Measurements from ENCODE around the gene TAF1C.

- TF ChIP-seq, protein P1, sequence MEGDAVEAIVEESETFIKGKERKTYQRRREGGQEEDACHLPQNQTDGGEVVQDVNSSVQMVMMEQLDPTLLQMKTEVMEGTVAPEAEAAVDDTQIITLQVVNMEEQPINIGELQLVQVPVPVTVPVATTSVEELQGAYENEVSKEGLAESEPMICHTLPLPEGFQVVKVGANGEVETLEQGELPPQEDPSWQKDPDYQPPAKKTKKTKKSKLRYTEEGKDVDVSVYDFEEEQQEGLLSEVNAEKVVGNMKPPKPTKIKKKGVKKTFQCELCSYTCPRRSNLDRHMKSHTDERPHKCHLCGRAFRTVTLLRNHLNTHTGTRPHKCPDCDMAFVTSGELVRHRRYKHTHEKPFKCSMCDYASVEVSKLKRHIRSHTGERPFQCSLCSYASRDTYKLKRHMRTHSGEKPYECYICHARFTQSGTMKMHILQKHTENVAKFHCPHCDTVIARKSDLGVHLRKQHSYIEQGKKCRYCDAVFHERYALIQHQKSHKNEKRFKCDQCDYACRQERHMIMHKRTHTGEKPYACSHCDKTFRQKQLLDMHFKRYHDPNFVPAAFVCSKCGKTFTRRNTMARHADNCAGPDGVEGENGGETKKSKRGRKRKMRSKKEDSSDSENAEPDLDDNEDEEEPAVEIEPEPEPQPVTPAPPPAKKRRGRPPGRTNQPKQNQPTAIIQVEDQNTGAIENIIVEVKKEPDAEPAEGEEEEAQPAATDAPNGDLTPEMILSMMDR (conservative IDR thresholded peaks at IDR 0.05; ENCODE audit: low read depth in 2 of 2), result no peak
- TF ChIP-seq POLR2AphosphoS5 (IDR thresholded peaks at IDR 0.05; ENCODE audit: low read depth) (no peak), JUNB (IDR thresholded peaks at IDR 0.05; ENCODE audit: unreplicated experiment) (no peak), EZH2phosphoT487 (IDR thresholded peaks at IDR 0.05; ENCODE audit: unreplicated experiment) (no peak), EZH2 (IDR thresholded peaks at IDR 0.05; ENCODE audit: low read depth, unreplicated experiment) (no peak), REST (IDR thresholded peaks at IDR 0.05; ENCODE audit: unreplicated experiment) (no peak), CREB1 (CRISPR knock-in tag; IDR thresholded peaks at IDR 0.05; ENCODE audit: low read depth) (no peak), NANOG (IDR thresholded peaks at IDR 0.05; ENCODE audit: borderline replicate concordance) (no peak), ETS1 (IDR thresholded peaks at IDR 0.05) (no peak), STAT1 (IDR thresholded peaks at IDR 0.05; ENCODE audit: unreplicated experiment) (no peak), ZNF114 (CRISPR knock-in tag; IDR thresholded peaks at IDR 0.05) (no peak), ZNF331 (CRISPR knock-in tag; IDR thresholded peaks at IDR 0.05; ENCODE audit: low read depth) (no peak)
- TF ChIP-seq, protein P2, sequence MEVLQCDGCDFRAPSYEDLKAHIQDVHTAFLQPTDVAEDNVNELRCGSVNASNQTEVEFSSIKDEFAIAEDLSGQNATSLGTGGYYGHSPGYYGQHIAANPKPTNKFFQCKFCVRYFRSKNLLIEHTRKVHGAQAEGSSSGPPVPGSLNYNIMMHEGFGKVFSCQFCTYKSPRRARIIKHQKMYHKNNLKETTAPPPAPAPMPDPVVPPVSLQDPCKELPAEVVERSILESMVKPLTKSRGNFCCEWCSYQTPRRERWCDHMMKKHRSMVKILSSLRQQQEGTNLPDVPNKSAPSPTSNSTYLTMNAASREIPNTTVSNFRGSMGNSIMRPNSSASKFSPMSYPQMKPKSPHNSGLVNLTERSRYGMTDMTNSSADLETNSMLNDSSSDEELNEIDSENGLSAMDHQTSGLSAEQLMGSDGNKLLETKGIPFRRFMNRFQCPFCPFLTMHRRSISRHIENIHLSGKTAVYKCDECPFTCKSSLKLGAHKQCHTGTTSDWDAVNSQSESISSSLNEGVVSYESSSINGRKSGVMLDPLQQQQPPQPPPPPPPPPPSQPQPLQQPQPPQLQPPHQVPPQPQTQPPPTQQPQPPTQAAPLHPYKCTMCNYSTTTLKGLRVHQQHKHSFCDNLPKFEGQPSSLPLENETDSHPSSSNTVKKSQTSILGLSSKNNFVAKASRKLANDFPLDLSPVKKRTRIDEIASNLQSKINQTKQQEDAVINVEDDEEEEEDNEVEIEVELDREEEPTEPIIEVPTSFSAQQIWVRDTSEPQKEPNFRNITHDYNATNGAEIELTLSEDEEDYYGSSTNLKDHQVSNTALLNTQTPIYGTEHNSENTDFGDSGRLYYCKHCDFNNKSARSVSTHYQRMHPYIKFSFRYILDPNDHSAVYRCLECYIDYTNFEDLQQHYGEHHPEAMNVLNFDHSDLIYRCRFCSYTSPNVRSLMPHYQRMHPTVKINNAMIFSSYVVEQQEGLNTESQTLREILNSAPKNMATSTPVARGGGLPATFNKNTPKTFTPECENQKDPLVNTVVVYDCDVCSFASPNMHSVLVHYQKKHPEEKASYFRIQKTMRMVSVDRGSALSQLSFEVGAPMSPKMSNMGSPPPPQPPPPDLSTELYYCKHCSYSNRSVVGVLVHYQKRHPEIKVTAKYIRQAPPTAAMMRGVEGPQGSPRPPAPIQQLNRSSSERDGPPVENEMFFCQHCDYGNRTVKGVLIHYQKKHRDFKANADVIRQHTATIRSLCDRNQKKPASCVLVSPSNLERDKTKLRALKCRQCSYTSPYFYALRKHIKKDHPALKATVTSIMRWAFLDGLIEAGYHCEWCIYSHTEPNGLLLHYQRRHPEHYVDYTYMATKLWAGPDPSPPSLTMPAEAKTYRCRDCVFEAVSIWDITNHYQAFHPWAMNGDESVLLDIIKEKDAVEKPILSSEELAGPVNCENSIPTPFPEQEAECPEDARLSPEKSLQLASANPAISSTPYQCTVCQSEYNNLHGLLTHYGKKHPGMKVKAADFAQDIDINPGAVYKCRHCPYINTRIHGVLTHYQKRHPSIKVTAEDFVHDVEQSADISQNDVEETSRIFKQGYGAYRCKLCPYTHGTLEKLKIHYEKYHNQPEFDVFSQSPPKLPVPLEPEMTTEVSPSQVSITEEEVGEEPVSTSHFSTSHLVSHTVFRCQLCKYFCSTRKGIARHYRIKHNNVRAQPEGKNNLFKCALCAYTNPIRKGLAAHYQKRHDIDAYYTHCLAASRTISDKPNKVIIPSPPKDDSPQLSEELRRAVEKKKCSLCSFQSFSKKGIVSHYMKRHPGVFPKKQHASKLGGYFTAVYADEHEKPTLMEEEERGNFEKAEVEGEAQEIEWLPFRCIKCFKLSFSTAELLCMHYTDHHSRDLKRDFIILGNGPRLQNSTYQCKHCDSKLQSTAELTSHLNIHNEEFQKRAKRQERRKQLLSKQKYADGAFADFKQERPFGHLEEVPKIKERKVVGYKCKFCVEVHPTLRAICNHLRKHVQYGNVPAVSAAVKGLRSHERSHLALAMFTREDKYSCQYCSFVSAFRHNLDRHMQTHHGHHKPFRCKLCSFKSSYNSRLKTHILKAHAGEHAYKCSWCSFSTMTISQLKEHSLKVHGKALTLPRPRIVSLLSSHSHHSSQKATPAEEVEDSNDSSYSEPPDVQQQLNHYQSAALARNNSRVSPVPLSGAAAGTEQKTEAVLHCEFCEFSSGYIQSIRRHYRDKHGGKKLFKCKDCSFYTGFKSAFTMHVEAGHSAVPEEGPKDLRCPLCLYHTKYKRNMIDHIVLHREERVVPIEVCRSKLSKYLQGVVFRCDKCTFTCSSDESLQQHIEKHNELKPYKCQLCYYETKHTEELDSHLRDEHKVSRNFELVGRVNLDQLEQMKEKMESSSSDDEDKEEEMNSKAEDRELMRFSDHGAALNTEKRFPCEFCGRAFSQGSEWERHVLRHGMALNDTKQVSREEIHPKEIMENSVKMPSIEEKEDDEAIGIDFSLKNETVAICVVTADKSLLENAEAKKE (CRISPR knock-in tag; IDR thresholded peaks at IDR 0.05), result no peak
Measured at GRCh38 chr16:84196101-84196500, 9.2 kb upstream of the TAF1C start.

All from GM23338 (cell line).